SU-DHL-6 (cell line): ENCODE measurements around the gene MDM4.

Experiments used
- H2AFZ ChIP-seq: fragments of 200-600 bp; sonication (generic); 2 replicates; pipeline ENCODE4 v1.6.1; 2014; ENCODE audit warnings: low read depth, mild to moderate bottlenecking, moderate library complexity, mixed read lengths, antibody characterized with exemption, low read length; ENCODE audit not compliant: severe bottlenecking
- H3F3A ChIP-seq: fragments of 200-600 bp; shearing (Covaris generic); 2 replicates; pipeline ENCODE4 v1.6.0; 2016; ENCODE audit warnings: antibody characterized with exemption, mild to moderate bottlenecking; ENCODE audit not compliant: insufficient read depth
- H3K27ac ChIP-seq: fragments of 200-600 bp; sonication (generic); 2 replicates; pipeline ENCODE4 v1.5.1; 2016; ENCODE audit warnings: low read depth, mild to moderate bottlenecking, low read length, moderate library complexity, mixed read lengths
- H3K27me3 ChIP-seq: fragments of 200-600 bp; sonication (generic), shearing (Covaris generic); 2 replicates; pipeline ENCODE4 v1.6.0; 2014; ENCODE audit warnings: mild to moderate bottlenecking, low read length
- H3K36me3 ChIP-seq: fragments of 200-600 bp; sonication (generic); 2 replicates; pipeline ENCODE4 v1.6.1; 2014; ENCODE audit warnings: mild to moderate bottlenecking, low read length, mixed read lengths
- H3K4me2 ChIP-seq: fragments of 300-600, 200-600 bp; shearing (Covaris generic), sonication (generic); 2 replicates; pipeline ENCODE4 v1.6.0; 2014; ENCODE audit warnings: low read length, low read depth, mild to moderate bottlenecking; ENCODE audit not compliant: poor library complexity, severe bottlenecking
- H3K4me3 ChIP-seq: fragments of 200-600 bp; sonication (generic); 2 replicates; pipeline ENCODE4 v1.5.1; 2014; ENCODE audit warnings: antibody characterized with exemption, low read length, mild to moderate bottlenecking, mixed read lengths; ENCODE audit not compliant: insufficient read depth, poor library complexity, severe bottlenecking
- H3K79me2 ChIP-seq: fragments of 200-600 bp; sonication (generic); 2 replicates; pipeline ENCODE4 v1.6.1; 2014; ENCODE audit warnings: mild to moderate bottlenecking, low read length, moderate library complexity; ENCODE audit not compliant: insufficient read depth
- H3K9ac ChIP-seq: fragments of 200-600 bp; sonication (generic); 2 replicates; pipeline ENCODE4 v1.7.0; 2014; ENCODE audit warnings: mild to moderate bottlenecking, low read length
- H3K9me2 ChIP-seq: fragments of 200-600 bp; sonication (generic); replicated peaks from 2 replicates; pipeline ENCODE4 v1.6.1; 2014; ENCODE audit warnings: low read length; ENCODE audit not compliant: insufficient read depth
- H3K9me3 ChIP-seq: fragments of 200-600 bp; sonication (generic); 2 replicates; pipeline ENCODE4 v1.6.1; 2014; ENCODE audit warnings: low read length, mixed read lengths; ENCODE audit not compliant: insufficient read depth
- H4K20me1 ChIP-seq: fragments of 200-600 bp; sonication (generic); 2 replicates; pipeline ENCODE4 v1.6.1; 2014; ENCODE audit warnings: low read depth, mild to moderate bottlenecking, antibody characterized with exemption, low read length, moderate library complexity, mixed read lengths
- CTCF ChIP-seq: fragments of 200-600 bp; sonication (generic); IDR thresholded peaks from one replicate; pipeline ENCODE4 v1.5.1; 2017; ENCODE audit warnings: antibody characterized with exemption, mild to moderate bottlenecking, low read length, moderate library complexity; ENCODE audit not compliant: insufficient read depth, poor library complexity, severe bottlenecking
- EZH2phosphoT487 ChIP-seq: fragments of 200-600 bp; sonication (generic), shearing (Covaris generic); conservative IDR thresholded peaks from 2 replicates; pipeline ENCODE4 v1.6.1; 2018; ENCODE audit warnings: mild to moderate bottlenecking, antibody characterized with exemption, low read length, moderate library complexity, mixed read lengths

Gene MDM4

GRCh38 chr1:204588826-204589225 lies 72.6 kb downstream of the MDM4 start:
- Histone ChIP-seq H3K9me3 (no peaks in the 10 kb centered on the region), H3K4me3 (no peak overlapping the region), H4K20me1 (no peaks in the 10 kb centered on the region), H3K4me2 (no peak overlapping the region), H3K27ac (no peak overlapping the region), H3K27me3 (no peaks in the 10 kb centered on the region), H3F3A (no peaks in the 10 kb centered on the region), H3K9me2 (no peaks in the 10 kb centered on the region), H3K9ac (no peak overlapping the region), H3K79me2 (no peaks in the 10 kb centered on the region), H2AFZ (no peak overlapping the region), H3K36me3 (no peaks in the 10 kb centered on the region)
- no peak for TF ChIP-seq CTCF
- TF ChIP-seq EZH2phosphoT487, result no peak

GRCh38 chr1:204589409-204590038 lies 73.3 kb downstream of the MDM4 start:
- TF ChIP-seq CTCF (no peak), EZH2phosphoT487 (no peak)
- Histone ChIP-seq H3K27ac (no peak overlapping the region), H3K4me2 (no peak overlapping the region), H3F3A (no peaks in the 10 kb centered on the region), H4K20me1 (no peaks in the 10 kb centered on the region), H3K36me3 (no peaks in the 10 kb centered on the region), H3K79me2 (no peaks in the 10 kb centered on the region), H3K27me3 (no peaks in the 10 kb centered on the region), H3K9me3 (no peaks in the 10 kb centered on the region), H2AFZ (no peak overlapping the region), H3K9ac (no peak overlapping the region), H3K4me3 (no peak overlapping the region), H3K9me2 (no peaks in the 10 kb centered on the region)

- H3K4me2 ChIP-seq, result no peak overlapping the region
- H3K4me3 ChIP-seq, result no peak overlapping the region
- H3K79me2 ChIP-seq, result no peaks in the 10 kb centered on the region
- H4K20me1 ChIP-seq, result no peaks in the 10 kb centered on the region
- no peaks in the 10 kb centered on the region for H3F3A ChIP-seq
- no peak for TF ChIP-seq EZH2phosphoT487
- TF ChIP-seq CTCF, result no peak
- H3K27ac ChIP-seq, result no peak overlapping the region
- H3K27me3 ChIP-seq, result no peaks in the 10 kb centered on the region
- no peaks in the 10 kb centered on the region for H3K9me2 ChIP-seq
- no peaks in the 10 kb centered on the region for H3K36me3 ChIP-seq
- no peak overlapping the region for H3K9ac ChIP-seq
- H3K9me3 ChIP-seq, result no peaks in the 10 kb centered on the region
- no peak overlapping the region for H2AFZ ChIP-seq
Observed at GRCh38 chr1:204591473-204592090, 75.4 kb downstream of the MDM4 start.
